ENCODE data around the gene PLCXD1. TPM values are rescaled to one million over a fixed set of nuclear protein-coding genes. Genes with fewer than 3 reads are reported as not detected.
"Not testable (repeated sequence)": the region's sequence is repeated elsewhere in the genome, so short reads cannot be mapped to it uniquely, and the experiment has no call there.

The PLCXD1 gene
- total RNA-seq, 1 donor from 2014 or later, result 25.9 TPM

- no peak overlapping the region for H3K27ac Mint-ChIP-seq (ENCODE audit: unreplicated experiment)
- DNase-seq (ENCODE audit: low read depth), result peak; percentile 38
- Histone ChIP-seq H3K4me3 (ENCODE audit: insufficient read depth, low read depth, low read length) (no peak overlapping the region), H3K36me3 (ENCODE audit: insufficient read depth, low read length) (no peaks in the 10 kb centered on the region), H3K27me3 (ENCODE audit: insufficient read depth, low read length) (no peaks in the 10 kb centered on the region), H2AFZ (ENCODE audit: low read depth, low read length) (peak overlapping the region; percentile 65), H4K20me1 (ENCODE audit: insufficient read depth, low read length) (no peaks in the 10 kb centered on the region), H3K4me1 (ENCODE audit: insufficient read depth, low read length) (peaks cover 3% of the 10 kb centered on the region), H3K4me2 (ENCODE audit: low read length) (peak overlapping the region; percentile 37), H3K9me3 (ENCODE audit: insufficient read depth, low read depth, low read length) (no peaks in the 10 kb centered on the region), H3K27ac (ENCODE audit: low read depth, low read length) (no peak overlapping the region), H3K79me2 (ENCODE audit: insufficient read depth, low read length) (no peaks in the 10 kb centered on the region), H3K9ac (ENCODE audit: low read length) (no peak overlapping the region)
- FAIRE-seq, result no peak
- no peaks in the 10 kb centered on the region for H3K36me3 Mint-ChIP-seq (ENCODE audit: low read depth, unreplicated experiment)
- TF ChIP-seq EZH2 (IDR thresholded peaks at IDR 0.05; ENCODE audit: insufficient read depth, low read length) (no peak), CTCF (IDR thresholded peaks at IDR 0.05; ENCODE audit: insufficient read depth, low read depth, low read length) (no peak)
- peaks cover 3% of the 10 kb centered on the region for H3K27me3 Mint-ChIP-seq (ENCODE audit: low read depth, unreplicated experiment)
- peaks cover 3% of the 10 kb centered on the region for H3K4me1 Mint-ChIP-seq (ENCODE audit: low read depth, unreplicated experiment)
- no peaks in the 10 kb centered on the region for H3K9me3 Mint-ChIP-seq (ENCODE audit: unreplicated experiment)
- H3K4me3 Mint-ChIP-seq (ENCODE audit: unreplicated experiment), result no peak overlapping the region
Measured at GRCh38 chrX:261167-261918, 19.8 kb upstream of the PLCXD1 start.

- Histone ChIP-seq H2AFZ (ENCODE audit: low read depth, low read length) (no peak overlapping the region), H3K36me3 (ENCODE audit: insufficient read depth, low read length) (no peaks in the 10 kb centered on the region), H3K9ac (ENCODE audit: low read length) (no peak overlapping the region), H3K27me3 (ENCODE audit: insufficient read depth, low read length) (no peaks in the 10 kb centered on the region), H3K4me2 (ENCODE audit: low read length) (peak overlapping the region; percentile 37), H3K4me3 (ENCODE audit: insufficient read depth, low read depth, low read length) (no peak overlapping the region), H3K4me1 (ENCODE audit: insufficient read depth, low read length) (peaks cover 3% of the 10 kb centered on the region), H3K9me3 (ENCODE audit: insufficient read depth, low read depth, low read length) (no peaks in the 10 kb centered on the region), H3K27ac (ENCODE audit: low read depth, low read length) (no peak overlapping the region), H3K79me2 (ENCODE audit: insufficient read depth, low read length) (no peaks in the 10 kb centered on the region), H4K20me1 (ENCODE audit: insufficient read depth, low read length) (no peaks in the 10 kb centered on the region)
- H3K4me1 Mint-ChIP-seq (ENCODE audit: low read depth, unreplicated experiment), result peaks cover 3% of the 10 kb centered on the region
- no peaks in the 10 kb centered on the region for H3K36me3 Mint-ChIP-seq (ENCODE audit: low read depth, unreplicated experiment)
- peaks cover 3% of the 10 kb centered on the region for H3K27me3 Mint-ChIP-seq (ENCODE audit: low read depth, unreplicated experiment)
- no peak overlapping the region for H3K4me3 Mint-ChIP-seq (ENCODE audit: unreplicated experiment)
- DNase-seq (ENCODE audit: low read depth) (no peak), FAIRE-seq (no peak)
- H3K9me3 Mint-ChIP-seq (ENCODE audit: unreplicated experiment), result no peaks in the 10 kb centered on the region
- no peak overlapping the region for H3K27ac Mint-ChIP-seq (ENCODE audit: unreplicated experiment)
- TF ChIP-seq CTCF (IDR thresholded peaks at IDR 0.05; ENCODE audit: insufficient read depth, low read depth, low read length) (no peak), EZH2 (IDR thresholded peaks at IDR 0.05; ENCODE audit: insufficient read depth, low read length) (no peak)
Measured at GRCh38 chrX:261919-262352, 19.2 kb upstream of the PLCXD1 start.

GRCh38 chrX:262381-262909 lies 18.7 kb upstream of the PLCXD1 start:
- H3K36me3 ChIP-seq (ENCODE audit: insufficient read depth, low read length), result no peaks in the 10 kb centered on the region
- H3K4me3 ChIP-seq (ENCODE audit: insufficient read depth, low read depth, low read length), result no peak overlapping the region
- no peaks in the 10 kb centered on the region for H3K36me3 Mint-ChIP-seq (ENCODE audit: low read depth, unreplicated experiment)
- peaks cover 3% of the 10 kb centered on the region for H3K27me3 Mint-ChIP-seq (ENCODE audit: low read depth, unreplicated experiment)
- H3K27ac Mint-ChIP-seq (ENCODE audit: unreplicated experiment), result no peak overlapping the region
- H3K9ac ChIP-seq (ENCODE audit: low read length), result no peak overlapping the region
- TF ChIP-seq CTCF (IDR thresholded peaks at IDR 0.05; ENCODE audit: insufficient read depth, low read depth, low read length) (no peak), EZH2 (IDR thresholded peaks at IDR 0.05; ENCODE audit: insufficient read depth, low read length) (no peak)
- no peak for FAIRE-seq
- no peak for DNase-seq (ENCODE audit: low read depth)
- no peaks in the 10 kb centered on the region for H3K27me3 ChIP-seq (ENCODE audit: insufficient read depth, low read length)
- no peak overlapping the region for H3K4me2 ChIP-seq (ENCODE audit: low read length)
- H3K27ac ChIP-seq (ENCODE audit: low read depth, low read length), result no peak overlapping the region
- H3K79me2 ChIP-seq (ENCODE audit: insufficient read depth, low read length), result no peaks in the 10 kb centered on the region
- no peaks in the 10 kb centered on the region for H4K20me1 ChIP-seq (ENCODE audit: insufficient read depth, low read length)
- H3K4me1 Mint-ChIP-seq (ENCODE audit: low read depth, unreplicated experiment), result peaks cover 3% of the 10 kb centered on the region
- H3K9me3 Mint-ChIP-seq (ENCODE audit: unreplicated experiment), result no peaks in the 10 kb centered on the region
- H3K4me1 ChIP-seq (ENCODE audit: insufficient read depth, low read length), result peaks cover 3% of the 10 kb centered on the region
- no peak overlapping the region for H2AFZ ChIP-seq (ENCODE audit: low read depth, low read length)
- no peaks in the 10 kb centered on the region for H3K9me3 ChIP-seq (ENCODE audit: insufficient read depth, low read depth, low read length)
- H3K4me3 Mint-ChIP-seq (ENCODE audit: unreplicated experiment), result no peak overlapping the region

GRCh38 chrX:264006-264405 lies 17.2 kb upstream of the PLCXD1 start:
- not testable (repeated sequence) for H3K27me3 Mint-ChIP-seq (ENCODE audit: low read depth, unreplicated experiment); H3K27me3 ChIP-seq (ENCODE audit: insufficient read depth, low read length); H3K79me2 ChIP-seq (ENCODE audit: insufficient read depth, low read length); H3K36me3 Mint-ChIP-seq (ENCODE audit: low read depth, unreplicated experiment); H3K9me3 Mint-ChIP-seq (ENCODE audit: unreplicated experiment); FAIRE-seq; H2AFZ ChIP-seq (ENCODE audit: low read depth, low read length); H3K27ac Mint-ChIP-seq (ENCODE audit: unreplicated experiment); H3K4me3 Mint-ChIP-seq (ENCODE audit: unreplicated experiment); H4K20me1 ChIP-seq (ENCODE audit: insufficient read depth, low read length); H3K27ac ChIP-seq (ENCODE audit: low read depth, low read length); H3K4me1 Mint-ChIP-seq (ENCODE audit: low read depth, unreplicated experiment); H3K4me1 ChIP-seq (ENCODE audit: insufficient read depth, low read length); H3K4me2 ChIP-seq (ENCODE audit: low read length); H3K9me3 ChIP-seq (ENCODE audit: insufficient read depth, low read depth, low read length); H3K9ac ChIP-seq (ENCODE audit: low read length); H3K4me3 ChIP-seq (ENCODE audit: insufficient read depth, low read depth, low read length); H3K36me3 ChIP-seq (ENCODE audit: insufficient read depth, low read length); DNase-seq (ENCODE audit: low read depth)
